Activated CD8-positive, alpha-beta memory T cell treated with anti-CD3 and anti-CD28 coated beads for 1 hour (primary cell): ENCODE measurements around the gene COMT.
"Not testable (repeated sequence)": the region's sequence is repeated elsewhere in the genome, so short reads cannot be mapped to it uniquely, and the experiment has no call there.

Experiments
- DNase-seq, 2 donors: peaks; one replicate each; pipeline ENCODE4 v3.0.0-alpha.2; 2020; ENCODE audit warnings: low read depth in 1 of 2; ENCODE audit errors: extremely low read depth in 1 of 2

The COMT gene

GRCh38 chr22:19941365-19942082, at the start of gene COMT, which contains the start of gene TXNRD2:
Gene COMT (plus strand): TSS chr22:19941772. CDS start chr22:19962527, 20,755 bp downstream.
Gene TXNRD2 (minus strand): TSS chr22:19941818. CDS start chr22:19941803, 15 bp downstream.
- DNase-seq: peak in 1 of 2 donors; percentile 55

DNA sequence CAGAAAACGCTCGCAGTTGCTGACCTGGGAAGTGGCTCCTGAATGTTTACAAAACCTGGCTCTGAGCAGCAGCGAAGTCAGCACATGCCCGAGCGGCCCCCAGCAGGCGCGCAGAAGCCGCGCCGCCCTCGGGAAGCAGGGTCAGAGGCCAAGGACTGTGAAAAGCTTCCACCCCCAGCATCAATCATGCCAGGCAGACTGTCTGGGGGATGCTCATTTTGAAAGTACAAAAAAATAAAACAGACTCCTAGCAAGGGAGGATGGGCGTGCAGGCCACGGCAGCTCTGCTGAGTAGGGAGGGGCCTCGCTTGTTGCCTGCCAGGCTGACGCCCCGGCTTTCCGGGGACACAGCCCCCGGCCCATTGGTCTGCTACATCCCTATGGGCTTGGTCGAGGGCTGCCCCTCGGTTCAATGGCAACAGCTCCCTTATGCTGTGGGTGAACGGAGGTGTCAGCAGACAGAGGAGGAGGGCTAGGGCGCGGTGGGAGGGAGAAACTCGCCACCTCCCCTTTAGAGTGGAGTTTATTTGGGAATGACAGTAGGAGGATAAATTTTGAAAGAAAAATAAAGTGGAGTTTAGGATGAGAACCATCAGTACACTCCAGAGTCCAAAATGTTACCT, 49.2 kb upstream of the COMT start:
- DNase-seq: peak in 1 of 2 donors; percentile 22

DNA sequence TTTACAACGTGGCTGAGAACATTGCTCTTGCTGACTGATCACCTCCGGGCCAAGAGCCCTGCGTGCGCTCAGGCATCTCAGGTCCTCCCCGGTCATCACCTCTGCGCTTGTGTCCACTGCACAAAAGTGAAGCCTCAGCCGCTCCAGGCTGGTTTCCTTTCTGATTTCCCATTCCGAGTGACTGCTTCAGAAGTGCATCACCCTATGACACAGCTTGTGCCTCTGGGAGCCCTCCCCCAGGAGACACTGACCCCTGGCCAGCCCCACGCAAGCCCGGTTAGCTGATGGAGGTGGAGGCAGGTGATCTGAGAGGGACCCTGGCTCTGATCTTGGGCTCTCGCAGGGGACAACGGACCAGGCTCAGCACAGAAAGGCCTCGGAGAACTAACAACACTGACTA, 48.6 kb upstream of the COMT start:
- DNase-seq: no peak

DNA sequence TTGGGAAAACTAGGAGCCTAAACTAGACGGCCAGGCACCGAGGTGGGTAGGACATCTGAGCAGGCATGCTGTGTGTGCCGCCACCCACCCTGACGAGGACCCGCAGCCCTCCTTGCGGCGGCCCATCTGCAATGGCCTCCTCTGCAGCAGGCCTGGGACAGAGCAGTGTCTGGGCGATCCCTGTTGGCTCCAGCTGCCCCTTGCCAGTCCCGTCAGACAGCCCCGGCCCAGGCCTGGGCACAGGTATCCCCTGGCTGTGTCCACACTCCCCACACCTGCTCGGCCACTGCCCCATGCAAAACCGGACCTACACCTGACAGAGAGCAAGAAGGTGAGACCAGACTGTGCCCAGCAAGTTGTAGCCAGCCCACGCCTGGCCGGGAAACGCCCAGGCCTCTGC, 48.2 kb upstream of the COMT start:
- DNase-seq: no peak

- DNase-seq: no peak
Observed at GRCh38 chr22:19895160-19895849, 46.3 kb upstream of the COMT start.

GRCh38 chr22:19896665-19897355, 44.8 kb upstream of the COMT start:
- no peak for DNase-seq

DNA sequence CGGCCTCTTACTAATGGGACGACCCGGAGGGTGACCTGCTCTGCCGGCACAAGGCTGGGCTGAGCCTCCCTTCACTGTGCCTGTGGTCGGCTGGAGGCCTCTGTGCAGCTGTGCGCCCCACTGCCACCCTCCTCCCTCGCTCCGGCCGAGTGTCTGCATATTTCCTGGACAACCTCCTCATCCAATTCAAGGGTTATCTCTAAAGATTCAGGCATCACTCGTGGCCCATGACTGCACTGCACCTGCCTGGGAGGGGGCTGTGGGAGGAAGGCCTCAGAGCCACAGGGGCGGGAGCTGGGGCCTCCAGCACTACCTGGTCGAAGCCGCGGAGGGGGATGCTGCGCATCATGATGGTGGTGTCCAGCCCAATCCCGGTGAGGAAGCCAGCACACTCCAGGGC, 43.8 kb upstream of the COMT start:
- DNase-seq: no peak

- no peak for DNase-seq
Observed at GRCh38 chr22:19898145-19898544, 43.4 kb upstream of the COMT start.

DNA sequence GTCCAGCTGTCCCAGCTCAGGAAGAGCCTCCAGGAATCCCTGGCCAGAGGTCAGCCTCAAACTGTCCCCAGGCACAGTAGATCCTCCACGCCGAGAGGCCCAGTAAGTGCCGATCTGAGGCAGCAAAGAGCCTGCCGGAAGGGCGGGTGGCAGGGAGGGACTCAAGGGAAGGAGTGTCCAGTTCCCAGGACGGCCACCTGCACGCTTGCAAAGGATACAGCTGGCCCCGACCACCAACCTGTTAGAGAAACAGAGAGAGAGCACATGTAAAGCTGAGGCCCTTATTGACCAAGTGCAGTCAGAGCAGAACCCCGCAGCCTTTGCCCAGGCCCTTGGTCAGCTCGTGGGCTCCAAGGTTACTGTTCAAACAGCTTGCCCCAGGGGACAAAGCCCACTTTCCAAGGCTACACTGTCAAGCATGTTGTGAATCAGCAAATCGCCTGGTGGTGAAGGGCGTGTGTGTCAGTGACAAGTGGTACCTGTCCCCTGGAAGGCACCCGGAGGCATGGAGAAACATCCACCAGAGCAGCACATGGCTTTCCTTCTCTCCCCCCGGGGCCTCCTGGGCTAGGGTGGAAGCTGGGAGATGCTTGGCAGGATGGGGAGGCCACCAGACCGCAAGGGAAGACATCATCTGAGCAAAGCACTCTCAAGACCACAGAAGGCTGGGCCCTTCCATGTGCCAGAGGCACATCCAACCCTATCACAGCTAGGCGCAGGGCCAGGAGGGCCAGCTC, 42.6 kb upstream of the COMT start:
- DNase-seq: no peak

GRCh38 chr22:19900707-19901436, 40.7 kb upstream of the COMT start:
- no peak for DNase-seq

DNA sequence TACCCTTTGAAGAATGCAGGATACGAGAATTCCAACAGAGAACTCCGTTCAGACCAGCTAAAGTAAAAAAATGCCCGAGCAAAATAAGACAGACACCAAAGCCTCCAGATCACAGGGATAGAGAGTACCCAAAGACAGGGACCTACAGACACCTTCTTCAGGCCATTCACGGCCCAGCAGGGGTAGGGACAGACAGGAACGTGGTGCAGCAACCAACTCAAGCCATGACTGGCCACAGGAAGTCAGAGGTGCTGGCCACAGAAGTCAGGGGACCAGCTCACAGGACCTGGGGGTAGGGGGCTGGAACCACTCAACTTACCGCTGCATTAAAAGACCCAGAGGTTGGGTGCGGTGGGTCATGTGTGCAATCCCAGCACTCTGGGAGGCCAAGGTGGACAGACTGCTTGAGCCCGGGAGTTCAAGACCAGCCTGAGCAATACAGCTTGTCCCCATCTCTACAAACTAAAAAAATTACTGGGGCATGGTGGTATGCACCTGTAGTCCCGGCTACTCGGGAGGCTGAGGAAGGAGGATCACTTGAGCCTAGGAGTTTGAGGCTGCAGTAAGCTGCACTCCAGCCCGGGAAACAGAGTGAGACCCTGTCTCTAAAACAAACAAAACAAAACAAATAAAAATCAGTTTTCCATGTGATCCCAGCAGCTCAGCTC, 39.9 kb upstream of the COMT start:
- DNase-seq: no peak

DNA sequence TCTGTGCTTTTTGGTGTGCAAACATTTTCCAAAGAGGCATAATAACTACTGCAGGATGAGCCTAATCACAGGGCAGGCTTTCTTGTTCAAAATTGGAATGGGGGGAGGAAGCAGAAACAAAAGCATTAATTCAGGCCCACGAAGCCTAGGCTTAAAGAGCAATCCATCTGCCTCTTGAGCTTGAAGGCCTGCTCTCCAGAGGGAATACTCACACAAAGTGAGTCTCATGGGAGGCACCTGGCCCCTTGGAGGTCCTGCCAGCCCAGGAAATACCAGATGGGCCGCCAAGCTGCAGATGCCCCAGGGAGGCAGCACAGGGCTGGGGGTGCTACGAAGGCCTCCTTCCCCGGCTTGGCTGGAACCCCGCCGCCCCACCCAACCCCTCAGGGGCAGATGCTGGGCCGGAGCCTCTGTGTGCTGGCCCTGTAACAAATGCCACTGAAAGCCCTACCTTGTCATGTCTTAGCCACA, 39.3 kb upstream of the COMT start:
- DNase-seq: no peak

DNA sequence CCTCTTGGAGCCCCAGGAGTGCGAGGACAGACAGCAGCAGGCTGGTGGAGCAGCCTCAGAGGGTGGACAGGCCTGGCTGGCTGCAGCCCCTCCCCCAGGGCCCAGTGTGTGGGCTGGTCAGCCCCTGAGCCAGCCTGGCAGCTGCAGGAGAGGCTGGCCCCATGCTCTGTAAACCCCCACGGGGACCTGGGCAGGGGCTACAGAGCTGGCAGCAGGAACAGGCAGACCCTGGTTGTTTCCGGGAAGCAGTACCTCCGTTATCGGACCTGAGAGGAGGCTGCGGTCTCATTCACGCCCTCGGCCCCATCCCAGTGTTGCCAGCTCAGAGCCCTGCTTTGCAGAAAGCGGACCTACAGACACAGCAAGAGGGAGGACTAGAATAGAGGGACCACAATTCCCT, 38.5 kb upstream of the COMT start:
- DNase-seq: no peak

DNA sequence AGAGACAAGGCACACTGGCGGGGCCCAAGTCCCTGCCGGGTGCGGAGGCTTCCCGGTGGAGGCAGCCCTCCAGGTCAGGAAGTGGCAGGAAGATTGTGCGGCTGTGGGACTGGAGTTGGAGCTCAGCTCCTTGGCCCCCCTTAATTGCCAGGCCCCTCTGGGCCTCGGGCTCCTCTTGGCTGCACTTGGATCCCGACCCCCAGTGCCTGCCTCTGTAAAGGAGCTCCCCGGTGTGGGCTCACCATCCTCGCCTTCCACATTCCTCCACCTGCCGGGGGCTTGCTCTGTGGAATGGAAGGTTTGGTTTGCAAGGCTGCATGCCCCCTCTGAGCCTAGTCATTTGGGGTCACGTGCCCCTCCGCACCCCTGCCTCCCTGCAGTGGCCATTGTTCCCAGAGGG, 38.1 kb upstream of the COMT start:
- no peak for DNase-seq

GRCh38 chr22:19904174-19904856, 37.3 kb upstream of the COMT start:
- DNase-seq: no peak

- DNase-seq: no peak
Observed at GRCh38 chr22:19904935-19905334, 36.6 kb upstream of the COMT start.

DNA sequence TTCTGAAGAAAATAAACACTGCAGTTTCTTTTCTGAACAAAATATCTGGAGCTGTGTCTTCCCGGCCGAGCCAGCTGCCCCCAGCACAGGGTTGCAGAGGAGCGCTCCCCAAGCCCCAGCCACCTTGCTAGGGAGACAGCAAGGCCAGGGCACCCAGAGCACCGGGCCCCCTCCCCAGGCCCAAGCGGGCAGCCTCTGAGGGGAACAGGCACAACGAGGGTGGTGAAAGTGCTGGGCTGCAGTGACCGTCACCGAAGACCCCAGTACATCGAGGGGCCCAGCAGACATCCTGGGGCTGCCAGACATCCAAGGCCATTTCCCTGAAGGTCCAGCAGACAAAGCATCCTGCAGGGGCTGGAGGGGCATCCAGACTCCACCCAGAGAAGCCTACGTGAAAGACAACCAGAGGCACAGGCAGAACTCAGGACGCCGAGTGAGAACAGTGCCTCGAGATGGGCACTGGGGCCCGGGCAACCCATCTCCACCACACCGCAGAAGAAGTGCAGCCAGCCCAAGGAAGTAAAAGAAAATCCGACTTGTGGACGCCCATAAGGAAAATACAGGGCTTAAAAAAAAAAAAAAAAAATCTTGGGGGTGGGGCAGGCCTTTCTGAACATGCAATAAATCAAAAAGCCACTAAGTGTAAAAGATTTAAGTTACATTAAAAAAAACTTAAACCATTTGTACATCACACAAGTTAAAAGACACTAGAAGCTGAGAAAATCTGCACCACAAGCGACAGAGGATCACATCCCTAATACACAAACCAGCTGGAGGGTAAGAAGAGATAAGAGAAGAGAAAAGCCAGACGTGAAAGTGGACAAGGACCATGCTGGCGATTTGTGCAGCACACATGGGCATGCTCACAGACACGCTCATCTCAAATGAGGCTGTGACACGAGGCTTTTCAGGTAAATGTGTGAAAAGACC, 36.0 kb upstream of the COMT start:
- DNase-seq: no peak

DNA sequence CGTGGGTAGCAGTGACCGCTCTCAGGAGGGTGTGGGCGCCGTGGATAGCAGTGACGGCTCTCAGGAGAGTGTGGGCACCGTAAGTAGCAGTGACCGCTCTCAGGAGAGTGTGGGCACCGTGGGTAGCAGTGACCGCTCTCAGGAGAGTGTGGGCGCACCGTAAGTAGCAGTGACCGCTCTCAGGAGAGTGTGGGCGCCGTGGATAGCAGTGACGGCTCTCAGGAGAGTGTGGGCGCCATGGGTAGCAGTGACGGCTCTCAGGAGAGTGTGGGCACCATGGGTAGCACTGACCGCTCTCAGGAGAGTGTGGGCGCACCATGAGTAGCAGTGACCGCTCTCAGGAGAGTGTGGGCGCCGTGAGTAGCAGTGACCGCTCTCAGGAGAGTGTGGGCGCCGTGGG, 34.7 kb upstream of the COMT start:
- not testable (repeated sequence) for DNase-seq
